Chondrocyte (in vitro differentiated cells): Measurements from ENCODE around the gene RIMS1. TPM values are rescaled to one million over a fixed set of nuclear protein-coding genes. Genes with fewer than 3 reads are reported as not detected.

ENCODE experiments used
- DNase-seq: peaks from one replicate; pipeline ENCODE4 v3.0.0; 2021; ENCODE audit warnings: mixed read lengths, low spot score
- H3K27ac Mint-ChIP-seq: one replicate; pipeline ENCODE4 v1.8.0; 2021; ENCODE audit warnings: mild to moderate bottlenecking, moderate library complexity, mixed read lengths; ENCODE audit not compliant: unreplicated experiment
- H3K27me3 Mint-ChIP-seq: 2 replicates; pipeline ENCODE4 v1.8.0; 2021; ENCODE audit warnings: low read depth, mixed read lengths
- H3K36me3 Mint-ChIP-seq: 2 replicates; pipeline ENCODE4 v1.8.0; 2021; ENCODE audit warnings: low read depth, mixed read lengths
- H3K4me1 Mint-ChIP-seq: 2 replicates; pipeline ENCODE4 v1.8.0; 2021; ENCODE audit warnings: low read depth, mild to moderate bottlenecking, mixed read lengths
- H3K4me3 Mint-ChIP-seq: one replicate; pipeline ENCODE4 v1.8.0; 2021; ENCODE audit warnings: mild to moderate bottlenecking, moderate library complexity, mixed read lengths; ENCODE audit not compliant: unreplicated experiment
- H3K9me3 Mint-ChIP-seq: 2 replicates; pipeline ENCODE4 v1.8.0; 2021; ENCODE audit warnings: low read depth, mixed read lengths
- CTCF ChIP-seq: fragments of 200-600 bp; sonication (generic); IDR thresholded peaks from 2 replicates; pipeline ENCODE4 v1.5.0; 2021; ENCODE audit warnings: antibody characterized with exemption, mild to moderate bottlenecking, moderate library complexity
- total RNA-seq: library from RNA; stranded (reverse); gene quantifications from 3 replicates; pipeline ENCODE4 v1.2.1, GENCODE V29; 2021

RIMS1 gene
- total RNA-seq, 1 donor from 2014 or later, result 6.6 TPM

GRCh38 chr6:72238900-72239299 lies 352.6 kb downstream of the RIMS1 start:
- Mint-ChIP-seq H3K4me3 (no peak overlapping the region), H3K9me3 (no peaks in the 10 kb centered on the region), H3K27me3 (no peaks in the 10 kb centered on the region), H3K36me3 (no peaks in the 10 kb centered on the region), H3K27ac (peak overlapping the region; percentile 65), H3K4me1 (peaks cover 15% of the 10 kb centered on the region)
- DNase-seq, result no peak
- no peak for TF ChIP-seq CTCF

GRCh38 chr6:72245565-72245964 lies 359.2 kb downstream of the RIMS1 start:
- TF ChIP-seq CTCF, result no peak
- no peaks in the 10 kb centered on the region for H3K9me3 Mint-ChIP-seq
- H3K27me3 Mint-ChIP-seq, result no peaks in the 10 kb centered on the region
- no peaks in the 10 kb centered on the region for H3K36me3 Mint-ChIP-seq
- H3K27ac Mint-ChIP-seq, result no peak overlapping the region
- H3K4me3 Mint-ChIP-seq, result no peak overlapping the region
- H3K4me1 Mint-ChIP-seq, result peaks cover 12% of the 10 kb centered on the region
- DNase-seq, result no peak

- H3K27ac Mint-ChIP-seq, result no peak overlapping the region
- no peak for DNase-seq
Observed at GRCh38 chr6:72246926-72247325, 360.6 kb downstream of the RIMS1 start.

GRCh38 chr6:72248621-72249020 lies 362.3 kb downstream of the RIMS1 start:
- H3K9me3 Mint-ChIP-seq, result no peaks in the 10 kb centered on the region
- no peak for DNase-seq
- H3K36me3 Mint-ChIP-seq, result no peaks in the 10 kb centered on the region
- H3K27ac Mint-ChIP-seq, result no peak overlapping the region
- H3K27me3 Mint-ChIP-seq, result no peaks in the 10 kb centered on the region
- no peak for TF ChIP-seq CTCF
- no peak overlapping the region for H3K4me3 Mint-ChIP-seq
- H3K4me1 Mint-ChIP-seq, result peaks cover 12% of the 10 kb centered on the region

More at GRCh38 chr6:72246926-72247325, 360.6 kb downstream of the RIMS1 start:
- TF ChIP-seq CTCF, result peak; percentile 31
- no peak overlapping the region for H3K4me3 Mint-ChIP-seq
- H3K9me3 Mint-ChIP-seq, result no peaks in the 10 kb centered on the region
- peaks cover 12% of the 10 kb centered on the region for H3K4me1 Mint-ChIP-seq
- no peaks in the 10 kb centered on the region for H3K27me3 Mint-ChIP-seq
- H3K36me3 Mint-ChIP-seq, result no peaks in the 10 kb centered on the region

- Mint-ChIP-seq H3K27ac (no peak overlapping the region), H3K27me3 (no peaks in the 10 kb centered on the region), H3K9me3 (no peaks in the 10 kb centered on the region), H3K4me3 (no peak overlapping the region), H3K36me3 (no peaks in the 10 kb centered on the region), H3K4me1 (peaks cover 9% of the 10 kb centered on the region)
- no peak for DNase-seq
- TF ChIP-seq CTCF, result peak; percentile 79
Observed at GRCh38 chr6:72250664-72251063, 364.3 kb downstream of the RIMS1 start.
